Caco-2 (cell line): ENCODE measurements around the gene LYRM1. TPM values are rescaled to one million over a fixed set of nuclear protein-coding genes. Genes with fewer than 3 reads are reported as not detected.

Source experiments
- BruUV-seq: library from RNA; stranded (reverse); fragments of 400-500 nt; replicated peaks from 2 replicates; lab custom pipeline; 2021; lab: Mats Ljungman, UMichigan
- CTCF ChIA-PET: fragments of 300-600 bp; sonication (Branson Sonifier 250); formaldehyde crosslinking; loops from one replicate; lab custom pipeline; 2022; ENCODE audit warnings: antibody characterized with exemption; lab: Charles Lee
- POLR2A ChIA-PET: fragments of 300-600 bp; sonication (Branson Sonifier 250); formaldehyde crosslinking; loops from one replicate; lab custom pipeline; 2022; ENCODE audit warnings: antibody characterized with exemption; lab: Charles Lee
- DNase-seq, 2 experiments: peaks; one replicate each; pipeline versions ENCODE4 v3.0.0 to v3.0.0-alpha.2; 2020 to 2022
- H3K27me3 ChIP-seq: replicated peaks from 2 replicates; pipeline ENCODE4 v1.6.0; 2011; ENCODE audit warnings: low read length; ENCODE audit not compliant: control insufficient read depth, insufficient read depth
- H3K36me3 ChIP-seq: 2 replicates; pipeline ENCODE4 v1.5.1; 2011; ENCODE audit warnings: low read length; ENCODE audit not compliant: control insufficient read depth, insufficient read depth
- H3K4me1 ChIP-seq: fragments of 250-450 bp; sonication (Bioruptor Pico); 2 replicates; pipeline ENCODE4 v1.5.1; 2020; ENCODE audit warnings: mild to moderate bottlenecking
- H3K4me3 ChIP-seq: 2 replicates; pipeline ENCODE4 v1.5.1; 2011; ENCODE audit warnings: low read depth, mild to moderate bottlenecking, control low read depth, low read length
- H3K9me3 ChIP-seq: fragments of 250-450 bp; sonication (Bioruptor Pico); 2 replicates; pipeline ENCODE4 v1.5.1; 2020; ENCODE audit warnings: mild to moderate bottlenecking, moderate library complexity
- H3K27ac Mint-ChIP-seq: one replicate; pipeline ENCODE4 v1.8.0; 2022; ENCODE audit warnings: mixed read lengths; ENCODE audit not compliant: unreplicated experiment
- H3K27me3 Mint-ChIP-seq: one replicate; pipeline ENCODE4 v1.8.0; 2022; ENCODE audit warnings: mixed read lengths; ENCODE audit not compliant: insufficient read depth, unreplicated experiment
- H3K36me3 Mint-ChIP-seq: one replicate; pipeline ENCODE4 v1.8.0; 2022; ENCODE audit warnings: mild to moderate bottlenecking, mixed read lengths; ENCODE audit not compliant: insufficient read depth, unreplicated experiment
- H3K4me1 Mint-ChIP-seq: one replicate; pipeline ENCODE4 v1.8.0; 2022; ENCODE audit warnings: low read depth, mixed read lengths; ENCODE audit not compliant: unreplicated experiment
- H3K4me3 Mint-ChIP-seq: one replicate; pipeline ENCODE4 v1.8.0; 2022; ENCODE audit warnings: mild to moderate bottlenecking, moderate library complexity, mixed read lengths; ENCODE audit not compliant: unreplicated experiment
- H3K9me3 Mint-ChIP-seq: one replicate; pipeline ENCODE4 v1.8.0; 2022; ENCODE audit warnings: mixed read lengths; ENCODE audit not compliant: unreplicated experiment
- intact Hi-C: fragments of 100-400 bp; cut with micrococcal nuclease; formaldehyde crosslinking; loops from one replicate; pipeline ENCODE4 v1.10.0; 2022; ENCODE audit not compliant: unreplicated experiment
- total RNA-seq: library from RNA; stranded (reverse); gene quantifications from 2 replicates; pipeline ENCODE4 v1.2.3, GENCODE V29; 2022
- TF ChIP-seq, protein P1 (sequence below), 2 experiments: fragments of 200-600 bp in 1 of 2; IDR thresholded peaks; 1 replicate in 1 of 2; 2 replicates in 1 of 2; pipeline versions ENCODE4 v1.5.1 to v1.8.0; 2011 to 2022; ENCODE audit warnings: antibody characterized with exemption in 1 of 2, control low read depth in 1 of 2, inconsistent platforms in 1 of 2, low read depth in 1 of 2, low read length in 1 of 2, mild to moderate bottlenecking in 1 of 2, moderate library complexity in 1 of 2; ENCODE audit not compliant: insufficient read depth in 1 of 2, severe bottlenecking in 1 of 2, unreplicated experiment in 1 of 2

The LYRM1 gene
- total RNA-seq, 1 experiment from 2014 or later, result 46.1 TPM

DNA sequence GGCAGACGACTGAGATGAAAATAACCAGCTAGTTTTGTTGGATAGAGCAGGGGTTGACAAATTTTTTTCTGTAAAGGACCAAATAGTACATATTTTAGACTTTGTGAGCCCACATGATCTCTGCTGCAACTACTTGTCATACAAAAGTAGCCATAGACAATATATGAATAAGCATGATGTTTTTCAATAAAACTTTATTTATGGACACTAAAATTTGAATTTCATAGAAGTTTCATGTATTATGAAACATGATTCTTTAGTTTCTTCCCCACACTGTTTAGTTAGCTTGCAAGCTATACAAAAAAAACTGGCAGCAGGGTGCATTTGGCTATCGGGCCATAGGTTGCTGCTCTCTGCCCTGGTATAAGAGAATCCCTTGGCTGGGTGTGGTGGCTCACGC, 56.6 kb downstream of the LYRM1 start:
- no TSS peak for BruUV-seq
- H3K9me3 ChIP-seq, result no peaks in the 10 kb centered on the region
- Mint-ChIP-seq H3K27ac (no peak overlapping the region), H3K36me3 (no peaks in the 10 kb centered on the region), H3K9me3 (no peaks in the 10 kb centered on the region), H3K4me1 (peaks cover 3% of the 10 kb centered on the region), H3K27me3 (no peaks in the 10 kb centered on the region), H3K4me3 (no peak overlapping the region)
- intact Hi-C loops, result no loop called here
- POLR2A ChIA-PET, result no interaction called here
- no peaks in the 10 kb centered on the region for H3K27me3 ChIP-seq
- H3K36me3 ChIP-seq, result no peaks in the 10 kb centered on the region
- CTCF ChIA-PET, result no interaction called here
- no peak for DNase-seq
- TF ChIP-seq, protein P1, sequence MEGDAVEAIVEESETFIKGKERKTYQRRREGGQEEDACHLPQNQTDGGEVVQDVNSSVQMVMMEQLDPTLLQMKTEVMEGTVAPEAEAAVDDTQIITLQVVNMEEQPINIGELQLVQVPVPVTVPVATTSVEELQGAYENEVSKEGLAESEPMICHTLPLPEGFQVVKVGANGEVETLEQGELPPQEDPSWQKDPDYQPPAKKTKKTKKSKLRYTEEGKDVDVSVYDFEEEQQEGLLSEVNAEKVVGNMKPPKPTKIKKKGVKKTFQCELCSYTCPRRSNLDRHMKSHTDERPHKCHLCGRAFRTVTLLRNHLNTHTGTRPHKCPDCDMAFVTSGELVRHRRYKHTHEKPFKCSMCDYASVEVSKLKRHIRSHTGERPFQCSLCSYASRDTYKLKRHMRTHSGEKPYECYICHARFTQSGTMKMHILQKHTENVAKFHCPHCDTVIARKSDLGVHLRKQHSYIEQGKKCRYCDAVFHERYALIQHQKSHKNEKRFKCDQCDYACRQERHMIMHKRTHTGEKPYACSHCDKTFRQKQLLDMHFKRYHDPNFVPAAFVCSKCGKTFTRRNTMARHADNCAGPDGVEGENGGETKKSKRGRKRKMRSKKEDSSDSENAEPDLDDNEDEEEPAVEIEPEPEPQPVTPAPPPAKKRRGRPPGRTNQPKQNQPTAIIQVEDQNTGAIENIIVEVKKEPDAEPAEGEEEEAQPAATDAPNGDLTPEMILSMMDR (IDR thresholded peaks at IDR 0.05; ENCODE audit: insufficient read depth in 1 of 2, low read depth in 1 of 2, low read length in 1 of 2, severe bottlenecking in 1 of 2, unreplicated experiment in 1 of 2), result no peak
- peaks cover 5% of the 10 kb centered on the region for H3K4me1 ChIP-seq
- H3K4me3 ChIP-seq, result no peak overlapping the region

GRCh38 chr16:20960899-20961298, 60.3 kb downstream of the LYRM1 start:
- CTCF ChIA-PET, result no interaction called here
- no TSS peak for BruUV-seq
- H3K27ac Mint-ChIP-seq, result no peak overlapping the region
- H3K9me3 Mint-ChIP-seq, result no peaks in the 10 kb centered on the region
- no peaks in the 10 kb centered on the region for H3K27me3 ChIP-seq
- H3K4me3 Mint-ChIP-seq, result no peak overlapping the region
- no peak for DNase-seq
- H3K4me1 ChIP-seq, result no peaks in the 10 kb centered on the region
- H3K4me3 ChIP-seq, result no peak overlapping the region
- TF ChIP-seq, protein P1 (IDR thresholded peaks at IDR 0.05; ENCODE audit: insufficient read depth in 1 of 2, low read depth in 1 of 2, low read length in 1 of 2, severe bottlenecking in 1 of 2, unreplicated experiment in 1 of 2), result no peak
- no peaks in the 10 kb centered on the region for H3K4me1 Mint-ChIP-seq
- POLR2A ChIA-PET, result no interaction called here
- H3K27me3 Mint-ChIP-seq, result no peaks in the 10 kb centered on the region
- H3K36me3 ChIP-seq, result no peaks in the 10 kb centered on the region
- no peaks in the 10 kb centered on the region for H3K36me3 Mint-ChIP-seq
- no peaks in the 10 kb centered on the region for H3K9me3 ChIP-seq
- intact Hi-C loops, result no loop called here

DNA sequence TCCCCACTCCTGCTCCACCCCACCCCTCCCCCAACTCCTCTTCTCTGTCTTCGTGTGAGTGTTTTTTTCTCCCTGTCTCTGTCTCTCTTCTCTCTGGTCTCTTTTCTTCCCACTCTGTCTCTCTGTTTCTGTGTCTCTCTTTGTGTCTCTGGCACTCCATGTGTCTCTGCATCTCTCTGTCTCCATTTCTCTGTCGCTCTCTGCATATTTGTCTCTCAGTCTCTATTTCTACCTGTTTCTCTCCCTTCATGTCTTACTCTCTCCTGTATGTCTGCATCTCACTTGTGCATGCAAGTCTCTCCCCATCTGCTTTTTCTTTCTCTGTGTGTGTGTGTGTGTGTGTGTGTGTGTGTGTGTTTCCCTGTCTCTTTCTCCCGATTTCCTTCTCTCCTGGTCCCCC, 68.2 kb downstream of the LYRM1 start:
- ChIA-PET CTCF (no interaction called here), POLR2A (interaction anchor here (0.5 kb wide), 1 partner anchor 58 kb away, joined by 3 read pairs; no protein-coding TSS in a partner anchor)
- H3K4me1 Mint-ChIP-seq, result peaks cover 12% of the 10 kb centered on the region
- Histone ChIP-seq H3K4me3 (no peak overlapping the region), H3K27me3 (no peaks in the 10 kb centered on the region), H3K36me3 (no peaks in the 10 kb centered on the region), H3K9me3 (no peaks in the 10 kb centered on the region), H3K4me1 (no peaks in the 10 kb centered on the region)
- H3K36me3 Mint-ChIP-seq, result no peaks in the 10 kb centered on the region
- no peak overlapping the region for H3K4me3 Mint-ChIP-seq
- no TSS peak for BruUV-seq
- no peak for DNase-seq
- intact Hi-C loops, result no loop called here
- TF ChIP-seq, protein P1 (IDR thresholded peaks at IDR 0.05; ENCODE audit: insufficient read depth in 1 of 2, low read depth in 1 of 2, low read length in 1 of 2, severe bottlenecking in 1 of 2, unreplicated experiment in 1 of 2), result no peak
- no peaks in the 10 kb centered on the region for H3K9me3 Mint-ChIP-seq
- no peaks in the 10 kb centered on the region for H3K27me3 Mint-ChIP-seq
- H3K27ac Mint-ChIP-seq, result no peak overlapping the region
